ENCODE data around the gene EPHB2.

EPHB2 gene

GRCh38 chr1:22865736-22866135 lies 155.1 kb downstream of the EPHB2 start:
- DNase-seq: no peak

GRCh38 chr1:22866868-22867267 lies 156.2 kb downstream of the EPHB2 start:
- DNase-seq: no peak

DNA sequence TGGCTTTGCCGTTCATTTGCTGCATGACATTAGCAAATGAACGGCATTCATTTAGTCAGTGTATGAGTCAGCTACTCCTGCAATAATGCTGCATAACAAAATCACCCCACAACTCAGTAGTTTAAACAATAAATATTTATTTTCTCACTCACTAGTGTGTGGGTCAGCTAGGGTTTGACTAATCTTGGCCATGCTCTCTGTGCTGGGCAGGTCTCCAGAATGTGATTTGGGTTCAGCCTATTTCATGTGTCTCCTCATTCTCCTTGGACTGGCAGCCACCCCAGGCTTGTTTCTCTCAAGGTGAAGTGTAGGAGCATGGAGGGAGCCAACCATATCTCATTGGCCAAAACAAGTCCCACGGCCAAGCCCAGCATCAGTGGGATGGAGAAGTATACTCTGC lies 157.7 kb downstream of the EPHB2 start:
- no peak for DNase-seq

DNA sequence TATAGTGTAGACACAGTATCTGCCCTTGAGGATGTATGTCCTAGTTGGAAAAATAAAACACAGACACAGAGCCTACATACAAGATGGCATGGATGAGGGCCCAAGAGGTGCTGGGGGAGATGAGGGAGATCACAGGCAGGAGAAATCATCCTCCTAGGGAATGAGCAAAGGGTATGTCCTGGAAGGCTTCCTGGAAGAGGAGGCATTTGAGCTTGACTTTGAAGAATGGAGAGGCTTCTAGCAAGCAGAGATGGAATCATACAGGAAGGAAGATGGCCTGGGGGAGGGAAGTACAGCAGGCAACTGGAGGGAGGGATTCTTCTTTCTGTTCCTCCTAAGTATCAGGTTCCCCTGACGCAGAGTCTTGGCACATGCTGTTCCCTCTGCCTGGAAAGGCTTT lies 158.7 kb downstream of the EPHB2 start:
- DNase-seq: no peak

DNA sequence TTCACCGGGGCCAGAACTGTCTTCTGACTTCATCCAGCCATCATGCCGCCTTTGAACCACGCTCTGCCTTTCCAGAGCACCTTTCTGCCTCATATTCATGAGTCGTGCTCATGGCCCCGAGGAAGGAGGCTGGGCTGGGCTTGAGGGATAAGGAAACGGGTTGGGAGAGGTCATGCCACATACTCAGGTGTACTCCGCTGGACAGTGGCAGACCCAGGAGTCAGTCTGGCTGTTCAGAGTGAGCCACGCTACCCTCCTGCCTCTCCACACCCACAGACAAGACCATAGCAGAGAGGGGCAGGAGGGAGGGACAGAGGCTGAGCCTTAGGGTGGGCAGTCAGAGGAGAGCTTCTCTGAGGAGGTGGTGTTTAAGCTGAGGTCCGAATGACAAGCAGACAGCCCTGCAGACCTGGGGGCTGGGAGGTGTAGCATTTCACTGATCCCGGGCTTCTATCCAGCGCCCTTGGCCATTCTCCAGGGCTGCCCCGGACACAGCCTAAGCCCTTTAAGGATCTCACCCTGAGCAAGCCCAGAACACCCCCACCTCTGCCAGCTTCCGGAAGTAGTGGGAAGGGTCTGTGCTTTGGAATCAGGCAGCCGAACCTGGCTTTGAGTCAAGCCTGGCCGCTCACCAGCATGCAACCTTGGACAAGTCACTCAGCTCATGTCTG lies 159.7 kb downstream of the EPHB2 start:
- no peak for DNase-seq

DNA sequence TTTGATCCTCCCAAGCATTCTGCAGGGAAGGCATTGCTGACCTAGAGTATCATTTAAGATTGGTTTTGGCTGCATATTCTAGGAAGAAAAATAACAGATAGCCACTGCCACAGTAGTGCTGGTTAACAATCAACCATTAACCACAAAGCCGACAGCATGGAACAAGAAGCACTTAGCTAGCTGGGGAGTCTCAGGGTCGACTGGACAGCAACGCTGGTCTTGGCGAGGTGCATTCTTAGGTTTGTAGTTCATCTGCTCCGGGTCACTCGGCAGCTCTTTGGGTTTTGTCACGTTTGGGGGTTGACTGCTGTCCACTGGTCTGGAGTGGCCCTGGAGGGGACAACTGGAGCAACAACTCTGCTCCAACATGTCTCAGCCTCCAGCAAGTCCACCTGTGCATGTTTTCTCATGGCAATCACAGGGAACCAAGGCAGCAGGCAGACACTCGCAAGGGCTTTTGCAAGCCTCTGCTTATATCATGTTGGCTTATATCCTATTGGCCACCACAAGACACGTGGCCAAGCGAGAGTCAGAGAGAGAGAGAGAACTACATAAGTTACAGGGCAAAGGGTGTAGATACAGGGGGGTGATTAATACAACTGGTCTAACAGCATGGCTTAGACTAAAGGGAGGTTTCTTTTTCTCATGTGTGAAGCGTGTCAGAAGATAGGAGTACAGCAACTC lies 162.5 kb downstream of the EPHB2 start:
- no peak for DNase-seq

DNA sequence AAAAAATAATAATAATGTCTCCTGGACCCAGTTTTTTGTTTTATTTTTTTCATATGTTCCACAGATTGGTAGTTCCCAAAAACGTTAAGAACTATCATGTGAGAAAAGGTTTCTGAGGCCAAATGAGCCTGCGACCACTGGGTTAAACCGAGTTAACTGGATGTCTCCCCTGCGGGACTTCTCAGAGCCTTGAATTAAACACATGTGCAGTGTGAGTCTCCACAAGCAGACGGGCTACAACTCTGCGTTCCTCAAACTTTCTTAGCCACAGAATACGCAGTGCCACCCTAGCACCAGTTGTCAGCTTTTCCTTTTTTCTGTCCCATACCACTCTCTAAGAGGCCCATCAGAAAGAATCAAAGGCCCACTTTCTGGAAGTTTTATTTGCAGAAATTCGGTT lies 164.1 kb downstream of the EPHB2 start:
- DNase-seq: no peak

- DNase-seq: no peak
Measured at GRCh38 chr1:22875241-22875640, 164.6 kb downstream of the EPHB2 start.

GRCh38 chr1:22875841-22876240 lies 165.2 kb downstream of the EPHB2 start:
- DNase-seq: no peak

GRCh38 chr1:22876359-22877111 lies 165.9 kb downstream of the EPHB2 start:
- DNase-seq: no peak

DNA sequence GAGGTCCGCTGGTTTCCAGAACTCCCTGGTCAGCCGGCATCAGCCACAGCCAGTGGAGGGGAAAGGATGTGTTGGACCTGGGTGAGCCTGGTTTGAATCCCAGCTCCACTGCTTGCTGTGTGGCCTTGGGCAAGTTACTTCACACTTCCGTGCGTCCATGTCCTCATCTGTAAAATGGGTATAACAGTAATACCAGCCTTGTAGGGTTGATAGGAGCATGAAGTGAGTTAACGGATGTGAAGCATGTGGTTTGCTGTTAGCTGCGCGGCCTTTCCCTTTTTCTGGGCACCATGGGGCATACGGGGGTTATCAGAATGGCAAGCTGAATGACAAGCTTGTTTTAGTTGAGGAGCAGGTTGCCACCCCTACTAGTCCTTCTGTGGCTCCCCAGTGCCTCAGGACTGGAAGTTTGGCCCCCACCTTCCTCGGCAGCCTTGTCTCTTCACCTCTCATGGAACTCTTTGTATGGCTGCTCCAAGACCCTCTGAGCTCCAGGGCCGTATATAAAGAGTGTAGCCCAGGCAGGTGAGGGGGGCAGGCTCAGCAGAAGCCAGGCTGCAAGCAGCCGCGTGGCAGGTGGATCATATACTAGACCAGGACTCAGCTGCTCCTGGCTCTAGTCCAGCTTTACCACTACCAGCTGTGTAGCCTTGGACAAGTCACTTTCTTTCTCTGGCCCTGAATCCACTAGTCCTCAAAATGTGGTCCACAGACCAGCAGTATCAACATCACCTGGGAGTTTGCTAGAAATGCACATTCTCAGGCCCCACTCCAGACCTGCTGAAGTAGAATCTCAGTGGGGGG lies 166.7 kb downstream of the EPHB2 start:
- no peak for DNase-seq

DNA sequence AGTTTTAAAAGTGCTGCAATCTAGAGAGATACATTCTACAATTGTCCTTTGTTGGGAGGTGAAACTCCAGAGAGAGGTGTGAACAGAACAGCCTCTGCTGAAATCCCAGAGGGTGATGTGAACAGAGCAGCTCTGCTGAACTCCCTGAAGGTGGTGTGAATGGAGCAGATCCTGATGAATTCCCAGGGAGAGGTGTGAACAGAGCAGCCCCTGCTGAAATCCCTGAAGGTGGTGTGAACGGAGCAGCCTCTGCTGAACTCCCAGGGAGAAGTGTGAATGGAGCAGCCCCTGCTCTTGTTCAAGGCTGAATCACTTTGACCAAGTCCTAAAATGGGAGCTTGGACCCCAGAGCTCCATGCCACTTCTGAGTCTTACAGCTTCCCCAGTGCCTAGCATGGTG lies 167.3 kb downstream of the EPHB2 start:
- no peak for DNase-seq

DNA sequence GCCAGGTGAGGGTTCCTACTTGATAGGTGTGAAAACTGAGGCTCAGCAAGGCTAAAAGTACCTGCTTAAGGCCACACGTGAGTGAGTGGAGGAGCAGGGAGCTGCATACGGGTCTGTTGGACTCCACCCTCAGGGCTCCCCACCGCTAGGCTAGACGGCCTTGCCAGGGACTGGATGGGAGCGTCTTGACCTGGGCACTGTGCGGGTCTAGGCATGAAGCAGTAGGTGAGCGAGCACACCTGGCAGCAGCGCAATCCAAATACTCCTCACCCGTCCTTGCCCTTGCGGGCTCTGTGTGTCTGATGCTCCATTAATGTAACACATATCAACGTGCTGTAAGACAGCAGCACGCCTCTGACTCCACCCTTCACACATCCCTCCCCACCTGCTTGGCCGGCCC lies 168.0 kb downstream of the EPHB2 start:
- no peak for DNase-seq

DNA sequence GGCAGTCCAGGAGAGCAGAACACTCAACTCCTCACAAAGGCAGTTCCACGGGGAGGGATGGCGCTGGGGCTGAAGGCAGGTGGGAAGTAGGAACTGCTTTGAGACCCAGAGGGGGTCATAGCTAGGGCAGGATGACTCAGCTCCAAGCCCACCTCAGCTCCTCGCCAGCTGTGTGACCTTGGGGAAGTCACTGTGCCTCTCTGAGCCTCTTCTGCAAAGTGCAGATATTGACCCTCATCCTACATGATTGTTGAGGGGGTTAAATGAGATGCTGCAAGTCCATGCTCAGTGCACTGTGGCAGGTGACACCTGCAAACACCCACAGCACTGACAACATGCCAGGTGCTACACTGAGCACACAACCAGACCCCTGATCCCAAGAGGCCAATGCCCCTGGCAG lies 168.8 kb downstream of the EPHB2 start:
- DNase-seq: no peak

GRCh38 chr1:22880174-22880601 lies 169.5 kb downstream of the EPHB2 start:
- no peak for DNase-seq

DNA sequence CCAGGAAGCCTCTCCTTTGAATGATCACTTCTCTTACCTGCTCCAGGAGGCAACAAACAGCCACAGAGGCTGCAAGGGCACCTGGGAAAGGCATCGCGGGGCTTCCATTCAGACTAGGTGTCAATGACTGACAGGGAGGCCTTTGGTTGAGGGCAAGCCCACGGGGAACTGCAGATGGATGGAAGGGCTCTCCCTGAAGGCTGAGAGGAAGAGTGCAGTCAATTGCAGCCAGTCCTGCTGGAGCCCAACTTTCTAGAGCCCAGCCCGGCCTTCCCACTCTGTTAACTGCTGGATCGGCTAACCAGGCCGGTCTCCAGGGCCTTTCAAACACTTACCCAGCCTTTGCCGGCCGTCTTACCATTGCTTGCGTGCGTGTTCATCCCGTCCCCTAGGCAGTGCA lies 172.8 kb downstream of the EPHB2 start:
- DNase-seq: no peak

- no peak for DNase-seq
Measured at GRCh38 chr1:22884806-22885530, 174.3 kb downstream of the EPHB2 start.

DNA sequence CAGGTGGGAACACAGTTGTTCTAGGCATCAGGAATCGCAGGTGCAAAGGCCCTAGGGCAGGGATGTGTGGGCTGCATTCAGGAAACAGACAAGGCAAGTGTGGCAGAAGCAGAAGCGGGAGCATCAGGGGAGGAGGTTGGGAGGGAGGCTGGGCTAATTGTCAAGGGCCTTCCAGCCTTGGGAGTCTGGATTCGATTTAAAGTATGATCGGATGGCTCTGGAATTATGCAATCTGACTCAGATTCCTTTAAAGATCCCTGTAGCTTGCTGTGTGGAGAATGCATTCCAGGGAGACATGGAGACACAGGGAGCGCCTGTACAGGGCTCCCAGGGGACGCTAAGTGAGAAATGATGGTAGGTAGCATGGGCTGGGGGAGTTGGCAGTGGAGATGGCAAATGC lies 175.6 kb downstream of the EPHB2 start:
- DNase-seq: no peak

GRCh38 chr1:22887491-22887890 lies 176.9 kb downstream of the EPHB2 start:
- DNase-seq: no peak

DNA sequence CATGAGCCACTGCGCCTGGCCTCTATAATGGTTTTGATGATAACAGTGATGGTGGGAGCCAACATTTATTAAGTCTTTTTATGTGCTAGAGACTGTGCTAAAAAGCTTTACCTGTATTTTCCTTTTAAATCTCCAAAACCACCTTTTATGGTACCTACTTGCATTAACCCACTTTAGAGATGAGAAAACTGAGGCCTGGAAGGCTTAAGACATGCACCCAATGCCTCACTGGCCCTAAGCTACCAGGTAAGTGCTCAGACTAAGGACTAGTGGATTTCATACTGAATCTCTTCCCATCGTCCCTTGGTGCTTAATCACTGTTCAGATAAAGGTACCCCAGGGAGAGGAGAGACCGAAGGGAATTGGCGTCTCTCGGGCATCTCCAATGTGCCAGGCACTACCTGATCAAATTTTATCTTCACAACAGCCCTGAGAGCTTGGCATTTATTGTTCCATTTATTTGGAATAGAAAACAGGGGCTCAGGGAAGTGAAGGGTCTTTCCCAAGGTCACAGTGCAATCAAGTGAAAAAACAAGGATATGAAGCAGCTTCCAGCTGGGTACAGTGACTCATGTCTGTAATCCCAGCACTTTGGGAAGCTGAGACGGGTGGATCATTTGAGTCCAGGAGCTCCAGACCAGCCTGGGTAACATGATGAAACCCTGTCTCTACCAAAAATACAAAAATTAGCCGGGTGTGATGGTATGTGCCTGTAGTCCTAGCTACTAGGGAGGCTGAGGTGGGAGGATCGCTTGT lies 177.9 kb downstream of the EPHB2 start:
- DNase-seq: no peak

- DNase-seq: peak; percentile 32
Measured at GRCh38 chr1:22889213-22889827, 178.7 kb downstream of the EPHB2 start.
